Stimulated activated CD4-positive, alpha-beta T cell treated with anti-CD3 and anti-CD28 coated beads, Interleukin-2, amount 100 ng/mL, for 48 hours (primary cell): ENCODE data around the gene MAML3.

ENCODE experiments used
- DNase-seq, 2 donors: peaks; one replicate each; pipeline ENCODE4 v3.0.0-alpha.2; 2020

MAML3 gene

GRCh38 chr4:139854668-139855403 lies 299.1 kb downstream of the MAML3 start:
- DNase-seq: no peak

GRCh38 chr4:139853309-139853708 lies 300.7 kb downstream of the MAML3 start:
- no peak for DNase-seq

- DNase-seq: no peak
Measured at GRCh38 chr4:139852612-139853269, 301.2 kb downstream of the MAML3 start.

GRCh38 chr4:139851639-139852038 lies 302.3 kb downstream of the MAML3 start:
- no peak for DNase-seq

- DNase-seq: no peak
Measured at GRCh38 chr4:139851133-139851532, 302.9 kb downstream of the MAML3 start.

- no peak for DNase-seq
Measured at GRCh38 chr4:139849219-139849618, 304.8 kb downstream of the MAML3 start.

GRCh38 chr4:139848028-139848427 lies 306.0 kb downstream of the MAML3 start:
- DNase-seq: no peak

- no peak for DNase-seq
Measured at GRCh38 chr4:139847602-139848001, 306.4 kb downstream of the MAML3 start.

GRCh38 chr4:139846766-139847165 lies 307.2 kb downstream of the MAML3 start:
- DNase-seq: no peak

- no peak for DNase-seq
Measured at GRCh38 chr4:139845453-139846093, 308.4 kb downstream of the MAML3 start.

GRCh38 chr4:139844459-139845036 lies 309.4 kb downstream of the MAML3 start:
- no peak for DNase-seq

- no peak for DNase-seq
Measured at GRCh38 chr4:139844057-139844456, 309.9 kb downstream of the MAML3 start.

GRCh38 chr4:139843641-139844040 lies 310.3 kb downstream of the MAML3 start:
- DNase-seq: no peak

- DNase-seq: no peak
Measured at GRCh38 chr4:139841464-139842195, 312.4 kb downstream of the MAML3 start.

- DNase-seq: no peak
Measured at GRCh38 chr4:139840773-139841172, 313.2 kb downstream of the MAML3 start.

- DNase-seq: no peak
Measured at GRCh38 chr4:139839403-139840031, 314.5 kb downstream of the MAML3 start.

GRCh38 chr4:139838811-139839210 lies 315.2 kb downstream of the MAML3 start:
- DNase-seq: no peak

- no peak for DNase-seq
Measured at GRCh38 chr4:139834981-139835391, 319.0 kb downstream of the MAML3 start.

- DNase-seq: no peak
Measured at GRCh38 chr4:139834226-139834662, 319.7 kb downstream of the MAML3 start.

GRCh38 chr4:139833151-139833910 lies 320.7 kb downstream of the MAML3 start:
- no peak for DNase-seq

- DNase-seq: no peak
Measured at GRCh38 chr4:139828966-139829664, 324.9 kb downstream of the MAML3 start.
